ENCODE results near the gene LEMD3.
"Not testable (repeated sequence)": the region's sequence is repeated elsewhere in the genome, so short reads cannot be mapped to it uniquely, and the experiment has no call there.

The LEMD3 gene

GRCh38 chr12:65279369-65280112 lies 110.2 kb downstream of the LEMD3 start:
- DNase-seq (ENCODE audit: low spot score) = no peak

GRCh38 chr12:65280306-65280705 lies 110.9 kb downstream of the LEMD3 start:
- no peak for DNase-seq (ENCODE audit: low spot score)

- DNase-seq (ENCODE audit: low spot score) = no peak
Measured at GRCh38 chr12:65282840-65283239, 113.5 kb downstream of the LEMD3 start.

- not testable (repeated sequence) for DNase-seq (ENCODE audit: low spot score)
Measured at GRCh38 chr12:65285532-65285931, 116.1 kb downstream of the LEMD3 start.

- DNase-seq (ENCODE audit: low spot score) = no peak
Measured at GRCh38 chr12:65287426-65287825, 118.0 kb downstream of the LEMD3 start.

GRCh38 chr12:65292241-65292640 lies 122.9 kb downstream of the LEMD3 start:
- DNase-seq (ENCODE audit: low spot score) = no peak

- no peak for DNase-seq (ENCODE audit: low spot score)
Measured at GRCh38 chr12:65293735-65294134, 124.4 kb downstream of the LEMD3 start.

GRCh38 chr12:65294641-65295262 lies 125.4 kb downstream of the LEMD3 start:
- no peak for DNase-seq (ENCODE audit: low spot score)

GRCh38 chr12:65296508-65297265 lies 127.3 kb downstream of the LEMD3 start:
- DNase-seq (ENCODE audit: low spot score) = no peak

All from kidney tubule cell (primary cell).